ENCODE data around the gene MYOZ3. TPM values are rescaled to one million over a fixed set of nuclear protein-coding genes. Genes with fewer than 3 reads are reported as not detected.

Gene MYOZ3
- total RNA-seq, 4 donors from 2014 or later = 0.10 TPM; not detected in 3

DNA sequence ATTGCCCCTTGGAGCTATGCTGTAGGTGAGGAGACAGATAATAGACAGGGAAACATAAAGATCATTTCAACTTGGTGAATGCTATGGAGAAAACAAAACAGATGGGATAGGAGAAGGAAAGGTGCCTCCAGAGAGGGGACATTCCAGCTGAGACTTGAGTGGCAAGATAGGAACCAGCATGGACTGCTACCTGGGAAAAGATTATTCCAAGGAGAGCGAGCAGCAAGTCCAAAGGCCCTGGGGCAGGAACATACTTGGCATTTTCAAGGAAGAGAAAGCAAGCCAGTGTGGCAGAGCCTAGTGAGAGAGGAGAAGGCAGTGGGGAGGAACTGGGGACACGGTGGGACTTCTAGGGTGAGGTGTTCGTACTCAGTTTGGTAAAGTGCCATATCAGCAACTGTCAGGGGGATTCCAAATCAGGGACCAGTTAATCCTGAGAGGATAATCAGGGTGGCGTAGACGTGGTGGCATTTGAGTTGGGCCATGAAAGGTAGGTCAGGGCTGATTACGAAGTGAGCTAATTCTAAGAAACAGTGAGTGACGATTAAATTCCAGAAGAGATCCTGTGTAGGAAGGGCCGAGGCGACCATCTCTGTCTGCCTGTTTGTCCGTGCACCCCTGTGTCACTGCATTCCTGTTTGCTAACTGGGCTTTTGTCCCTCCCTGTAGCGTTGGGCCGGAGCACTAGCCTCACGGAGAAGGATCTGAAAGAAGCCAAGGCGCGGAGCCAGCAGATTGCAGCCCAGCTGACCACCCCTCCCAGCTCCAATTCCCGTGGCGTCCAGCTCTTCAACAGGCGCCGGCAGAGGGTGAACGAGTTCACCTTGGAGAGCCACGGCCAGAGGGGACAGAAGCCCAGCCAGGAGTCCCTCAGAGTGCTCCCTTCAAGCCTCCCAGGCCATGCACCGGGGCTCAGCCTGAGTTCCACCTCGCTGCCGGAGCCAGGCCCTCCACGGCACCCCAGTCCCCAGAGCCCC is 13.5 kb upstream of the MYOZ3 start:
- no peak for TF ChIP-seq POLR2A (IDR thresholded peaks at IDR 0.05)
- TF ChIP-seq, protein P1, sequence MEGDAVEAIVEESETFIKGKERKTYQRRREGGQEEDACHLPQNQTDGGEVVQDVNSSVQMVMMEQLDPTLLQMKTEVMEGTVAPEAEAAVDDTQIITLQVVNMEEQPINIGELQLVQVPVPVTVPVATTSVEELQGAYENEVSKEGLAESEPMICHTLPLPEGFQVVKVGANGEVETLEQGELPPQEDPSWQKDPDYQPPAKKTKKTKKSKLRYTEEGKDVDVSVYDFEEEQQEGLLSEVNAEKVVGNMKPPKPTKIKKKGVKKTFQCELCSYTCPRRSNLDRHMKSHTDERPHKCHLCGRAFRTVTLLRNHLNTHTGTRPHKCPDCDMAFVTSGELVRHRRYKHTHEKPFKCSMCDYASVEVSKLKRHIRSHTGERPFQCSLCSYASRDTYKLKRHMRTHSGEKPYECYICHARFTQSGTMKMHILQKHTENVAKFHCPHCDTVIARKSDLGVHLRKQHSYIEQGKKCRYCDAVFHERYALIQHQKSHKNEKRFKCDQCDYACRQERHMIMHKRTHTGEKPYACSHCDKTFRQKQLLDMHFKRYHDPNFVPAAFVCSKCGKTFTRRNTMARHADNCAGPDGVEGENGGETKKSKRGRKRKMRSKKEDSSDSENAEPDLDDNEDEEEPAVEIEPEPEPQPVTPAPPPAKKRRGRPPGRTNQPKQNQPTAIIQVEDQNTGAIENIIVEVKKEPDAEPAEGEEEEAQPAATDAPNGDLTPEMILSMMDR (IDR thresholded peaks at IDR 0.05) = no peak
- no peak for DNase-seq (ENCODE audit: low spot score in 2 of 2)

DNA sequence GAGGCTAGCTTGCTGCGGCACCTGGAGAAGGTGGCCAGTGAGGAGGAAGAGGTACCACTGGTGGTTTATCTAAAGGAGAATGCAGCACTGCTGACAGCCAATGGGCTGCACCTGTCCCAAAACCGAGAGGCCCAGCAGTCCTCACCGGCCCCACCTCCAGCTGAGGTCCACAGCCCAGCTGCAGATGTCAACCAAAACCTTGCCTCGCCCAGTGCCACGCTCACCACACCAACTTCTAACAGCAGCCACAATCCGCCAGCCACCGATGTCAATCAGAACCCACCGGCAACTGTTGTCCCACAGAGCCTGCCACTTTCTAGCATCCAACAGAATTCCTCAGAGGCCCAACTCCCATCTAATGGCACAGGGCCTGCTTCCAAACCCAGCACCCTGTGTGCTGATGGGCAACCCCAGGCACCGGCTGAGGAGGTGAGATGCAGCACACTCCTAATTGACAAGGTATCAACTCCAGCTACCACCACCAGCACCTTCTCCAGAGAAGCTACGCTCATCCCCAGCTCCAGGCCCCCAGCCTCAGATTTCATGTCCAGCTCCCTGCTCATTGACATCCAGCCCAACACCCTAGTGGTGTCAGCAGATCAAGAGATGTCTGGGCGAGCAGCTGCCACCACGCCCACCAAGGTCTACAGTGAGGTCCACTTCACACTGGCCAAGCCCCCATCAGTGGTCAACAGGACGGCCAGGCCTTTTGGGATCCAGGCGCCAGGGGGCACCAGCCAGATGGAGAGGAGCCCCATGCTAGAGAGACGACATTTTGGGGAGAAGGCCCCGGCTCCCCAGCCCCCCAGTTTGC is 12.6 kb upstream of the MYOZ3 start:
- TF ChIP-seq, protein P1 (IDR thresholded peaks at IDR 0.05) = no peak
- TF ChIP-seq POLR2A (IDR thresholded peaks at IDR 0.05) = no peak
- no peak for DNase-seq (ENCODE audit: low spot score in 2 of 2)
- intact Hi-C loops (cut with DNase I; ENCODE audit: low total_unique reads) = no loop called here
- WGBS, 2 donors = 92 to 96% methylated on average over 16 of the region's 16 CpGs
- H3K4me3 ChIP-seq (ENCODE audit: low read depth, poor library complexity, severe bottlenecking) = no peak overlapping the region

More for the DNA sequence above, 13.5 kb upstream of the MYOZ3 start:
- no peak overlapping the region for H3K4me3 ChIP-seq (ENCODE audit: low read depth, poor library complexity, severe bottlenecking)
- 81 to 84% methylated on average over 25 of the region's 25 CpGs for WGBS, 2 donors
- intact Hi-C loops (cut with DNase I; ENCODE audit: low total_unique reads) = no loop called here

DNA sequence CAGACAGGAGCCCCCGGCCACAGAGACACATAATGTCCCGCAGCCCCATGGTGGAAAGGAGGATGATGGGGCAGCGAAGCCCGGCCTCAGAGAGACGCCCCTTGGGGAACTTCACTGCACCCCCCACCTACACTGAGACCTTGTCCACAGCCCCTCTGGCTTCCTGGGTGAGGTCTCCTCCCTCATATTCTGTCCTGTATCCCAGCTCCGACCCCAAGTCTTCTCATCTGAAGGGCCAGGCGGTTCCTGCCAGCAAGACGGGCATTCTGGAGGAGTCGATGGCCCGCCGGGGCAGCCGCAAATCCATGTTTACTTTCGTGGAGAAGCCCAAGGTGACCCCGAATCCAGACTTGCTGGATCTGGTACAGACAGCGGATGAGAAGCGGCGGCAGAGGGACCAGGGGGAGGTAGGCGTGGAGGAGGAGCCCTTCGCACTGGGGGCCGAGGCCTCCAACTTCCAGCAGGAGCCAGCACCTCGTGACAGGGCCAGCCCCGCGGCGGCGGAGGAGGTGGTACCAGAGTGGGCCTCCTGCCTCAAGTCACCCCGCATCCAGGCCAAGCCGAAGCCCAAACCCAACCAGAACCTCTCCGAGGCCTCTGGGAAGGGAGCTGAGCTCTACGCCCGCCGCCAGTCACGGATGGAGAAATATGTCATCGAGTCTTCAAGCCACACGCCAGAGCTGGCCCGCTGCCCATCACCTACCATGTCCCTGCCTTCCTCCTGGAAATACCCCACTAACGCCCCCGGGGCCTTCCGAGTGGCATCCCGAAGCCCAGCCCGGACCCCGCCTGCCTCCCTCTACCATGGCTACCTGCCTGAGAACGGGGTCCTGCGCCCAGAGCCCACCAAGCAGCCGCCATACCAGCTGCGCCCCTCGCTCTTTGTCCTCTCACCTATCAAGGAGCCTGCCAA is 11.7 kb upstream of the MYOZ3 start:
- H3K4me3 ChIP-seq (ENCODE audit: low read depth, poor library complexity, severe bottlenecking) = no peak overlapping the region
- DNase-seq (ENCODE audit: low spot score in 2 of 2) = no peak
- TF ChIP-seq POLR2A (IDR thresholded peaks at IDR 0.05) = no peak
- intact Hi-C loops (cut with DNase I; ENCODE audit: low total_unique reads) = loop anchor here (10.0 kb wide), 1 partner anchor 185 kb away; no protein-coding TSS in a partner anchor
- 92 to 93% methylated on average over 42 to 46 of the region's 46 CpGs for WGBS, 2 donors

GRCh38 chr5:150650021-150651006 is 10.7 kb upstream of the MYOZ3 start:
- DNase-seq (ENCODE audit: low spot score in 2 of 2) = no peak
- TF ChIP-seq POLR2A (IDR thresholded peaks at IDR 0.05) = no peak
- TF ChIP-seq, protein P1 (IDR thresholded peaks at IDR 0.05) = no peak
- H3K4me3 ChIP-seq (ENCODE audit: low read depth, poor library complexity, severe bottlenecking) = no peak overlapping the region
- WGBS, 2 donors = 90 to 91% methylated on average over 34 to 38 of the region's 38 CpGs
- intact Hi-C loops (cut with DNase I; ENCODE audit: low total_unique reads) = loop anchor here (10.0 kb wide), 1 partner anchor 186 kb away; no protein-coding TSS in a partner anchor

DNA sequence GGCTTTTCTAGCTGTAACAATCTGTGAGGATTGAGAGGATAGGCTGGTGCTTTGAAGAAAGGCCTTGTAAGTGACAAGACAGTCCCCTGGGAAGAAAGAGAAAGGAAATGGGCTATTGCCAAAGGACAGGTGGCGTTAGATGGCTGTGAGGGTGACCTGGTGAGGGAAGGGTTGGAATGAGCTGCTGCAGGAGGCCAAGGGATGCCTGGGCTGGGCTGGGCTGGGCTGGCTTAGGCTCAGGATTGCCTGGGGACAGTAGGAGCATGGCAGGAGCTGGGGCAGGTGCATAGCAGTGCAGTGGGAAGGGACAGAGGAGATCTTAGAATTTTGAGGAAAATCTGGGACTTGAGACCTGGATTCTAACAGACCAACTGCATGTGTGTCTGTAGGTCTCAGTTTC is 9.7 kb upstream of the MYOZ3 start:
- WGBS, 2 donors = 55 to 65% methylated on average over 1 of the region's 1 CpG
- intact Hi-C loops (cut with DNase I; ENCODE audit: low total_unique reads) = loop anchor here (10.0 kb wide), 1 partner anchor 187 kb away; no protein-coding TSS in a partner anchor
- no peak overlapping the region for H3K4me3 ChIP-seq (ENCODE audit: low read depth, poor library complexity, severe bottlenecking)
- DNase-seq (ENCODE audit: low spot score in 2 of 2) = no peak
- TF ChIP-seq POLR2A (IDR thresholded peaks at IDR 0.05) = no peak
- TF ChIP-seq, protein P1 (IDR thresholded peaks at IDR 0.05) = no peak

Measured in lower leg skin (tissue), 4 donors.